Stromal cell of bone marrow (primary cell): Measurements from ENCODE around the gene HNRNPA0.
A peak's percentile ranks its signal among the peaks of the same experiment; 100 is the strongest.
"Not testable (repeated sequence)": the region's sequence is repeated elsewhere in the genome, so short reads cannot be mapped to it uniquely, and the experiment has no call there.

ENCODE experiments used
- DNase-seq: peaks from one replicate; pipeline ENCODE4 v3.0.0-alpha.2; 2012; ENCODE audit warnings: low read depth

HNRNPA0 gene

GRCh38 chr5:137754188-137754960 is at the start of gene HNRNPA0:
HNRNPA0 (minus strand) TSS chr5:137754363; CDS start chr5:137754066, 297 bp downstream.
- DNase-seq, result peak; percentile 89

- DNase-seq, result no peak
Measured at GRCh38 chr5:137802282-137803210, 48.4 kb upstream of the HNRNPA0 start.

- no peak for DNase-seq
Measured at GRCh38 chr5:137800700-137801411, 46.7 kb upstream of the HNRNPA0 start.

- DNase-seq, result no peak
Measured at GRCh38 chr5:137796279-137796678, 42.1 kb upstream of the HNRNPA0 start.

- no peak for DNase-seq
Measured at GRCh38 chr5:137794863-137795262, 40.7 kb upstream of the HNRNPA0 start.

- no peak for DNase-seq
Measured at GRCh38 chr5:137792303-137792702, 38.1 kb upstream of the HNRNPA0 start.

GRCh38 chr5:137791799-137792198 is 37.6 kb upstream of the HNRNPA0 start:
- no peak for DNase-seq

- no peak for DNase-seq
Measured at GRCh38 chr5:137791387-137791786, 37.2 kb upstream of the HNRNPA0 start.

- DNase-seq, result not testable (repeated sequence)
Measured at GRCh38 chr5:137788560-137788959, 34.4 kb upstream of the HNRNPA0 start.

GRCh38 chr5:137782984-137783536 is 28.9 kb upstream of the HNRNPA0 start:
- DNase-seq, result no peak

- DNase-seq, result no peak
Measured at GRCh38 chr5:137782055-137782454, 27.9 kb upstream of the HNRNPA0 start.

GRCh38 chr5:137778772-137779564 is 24.8 kb upstream of the HNRNPA0 start:
- DNase-seq, result peak; percentile 29

GRCh38 chr5:137767937-137768336 is 13.8 kb upstream of the HNRNPA0 start:
- not testable (repeated sequence) for DNase-seq

- DNase-seq, result no peak
Measured at GRCh38 chr5:137761566-137761965, 7.4 kb upstream of the HNRNPA0 start.

GRCh38 chr5:137760719-137761516 is 6.8 kb upstream of the HNRNPA0 start:
- no peak for DNase-seq

GRCh38 chr5:137760294-137760693 is 6.1 kb upstream of the HNRNPA0 start:
- DNase-seq, result no peak

- DNase-seq, result no peak
Measured at GRCh38 chr5:137758715-137759306, 4.6 kb upstream of the HNRNPA0 start.

GRCh38 chr5:137758121-137758520 is 4.0 kb upstream of the HNRNPA0 start:
- DNase-seq, result no peak

GRCh38 chr5:137757634-137758033 is 3.5 kb upstream of the HNRNPA0 start:
- no peak for DNase-seq
